Fibroblast of skin of right quadriceps (primary cell): ENCODE measurements around the gene MARVELD1.

ENCODE experiments used
- DNase-seq: peaks from one replicate; pipeline ENCODE4 v3.0.0-alpha.2; 2013

The MARVELD1 gene

DNA sequence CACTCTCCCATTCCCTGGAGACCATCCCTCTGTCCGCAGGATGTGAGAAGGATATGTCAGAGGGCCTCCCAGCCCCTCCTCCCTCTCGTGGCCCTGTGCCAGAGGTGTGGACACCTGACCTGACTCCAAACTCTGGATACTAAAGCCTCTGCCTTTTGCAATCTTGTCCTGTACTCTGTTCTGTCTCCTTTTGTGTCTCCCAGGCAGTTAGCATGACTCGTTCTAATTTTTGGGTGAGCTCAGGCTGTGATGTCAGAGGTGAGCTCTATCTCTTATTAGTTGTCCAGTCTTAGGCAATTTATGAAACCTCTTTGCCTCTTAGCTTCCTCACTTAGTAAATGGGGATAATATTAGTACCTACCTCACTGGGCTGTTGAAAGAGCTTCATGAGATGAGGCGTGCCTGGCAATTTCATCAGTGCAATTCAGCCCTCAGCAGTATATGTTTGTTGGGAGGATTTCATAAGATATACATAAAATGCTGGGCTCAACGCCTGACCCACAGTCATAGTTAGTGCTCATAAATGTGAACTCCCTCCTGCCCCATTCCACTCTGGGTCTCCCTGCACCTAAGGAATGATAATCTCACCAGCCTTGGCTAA, 10.9 kb downstream of the MARVELD1 start:
- peak; percentile 53 for DNase-seq

GRCh38 chr10:97726636-97727178, 13.2 kb downstream of the MARVELD1 start:
- DNase-seq = peak; percentile 65

DNA sequence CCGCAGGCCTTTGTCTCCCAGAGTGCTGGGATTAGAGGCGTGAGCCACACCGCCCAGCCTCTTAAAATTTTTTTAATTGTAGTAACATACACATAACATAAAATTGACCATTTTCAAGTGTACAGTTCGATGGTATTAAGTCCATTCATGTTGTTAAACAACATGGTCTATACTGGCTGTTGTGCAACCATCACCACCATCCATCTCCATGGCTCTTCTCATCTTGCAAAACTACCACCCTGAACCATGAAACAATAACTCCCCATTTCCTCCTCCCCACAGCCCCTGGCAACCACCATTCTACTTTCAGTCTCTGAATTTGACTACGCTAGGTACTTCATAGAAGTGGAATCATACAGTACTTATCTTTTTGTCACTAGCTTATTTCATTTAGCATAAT, 15.5 kb downstream of the MARVELD1 start:
- no peak for DNase-seq

DNA sequence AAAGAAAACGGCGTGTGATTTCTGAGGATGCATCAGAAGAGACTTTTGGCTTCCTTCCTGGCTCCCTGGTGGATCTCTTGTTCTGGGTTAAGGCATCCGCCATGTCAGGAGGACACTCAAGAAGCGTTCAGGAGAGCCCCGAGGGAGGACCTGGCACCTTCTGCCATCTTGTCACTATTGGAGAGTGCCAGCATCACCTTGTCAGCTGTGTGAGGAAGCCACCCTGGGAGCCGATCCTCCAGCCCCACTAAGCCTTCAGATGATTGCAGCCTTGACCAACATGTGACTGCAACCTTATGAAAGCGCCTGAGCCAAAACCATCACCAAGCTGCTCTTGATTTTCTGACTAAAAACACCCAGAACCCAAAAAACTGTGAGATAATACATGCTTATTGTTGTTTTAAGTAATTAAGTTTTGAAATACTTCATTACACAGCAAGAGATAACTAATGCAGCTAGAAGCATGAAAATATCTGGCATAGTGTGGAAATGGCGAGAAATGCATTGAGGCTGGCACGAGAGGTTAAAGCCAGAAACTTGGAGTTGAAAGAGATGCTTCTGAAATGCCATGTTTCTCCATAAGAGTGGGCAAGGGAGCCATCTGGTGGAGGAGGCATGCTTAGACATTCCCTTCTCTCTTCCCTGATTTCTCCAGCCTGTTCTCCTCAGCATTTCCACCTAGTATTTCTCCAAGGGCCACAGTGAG, 18.0 kb downstream of the MARVELD1 start:
- DNase-seq = peak; percentile 72

DNA sequence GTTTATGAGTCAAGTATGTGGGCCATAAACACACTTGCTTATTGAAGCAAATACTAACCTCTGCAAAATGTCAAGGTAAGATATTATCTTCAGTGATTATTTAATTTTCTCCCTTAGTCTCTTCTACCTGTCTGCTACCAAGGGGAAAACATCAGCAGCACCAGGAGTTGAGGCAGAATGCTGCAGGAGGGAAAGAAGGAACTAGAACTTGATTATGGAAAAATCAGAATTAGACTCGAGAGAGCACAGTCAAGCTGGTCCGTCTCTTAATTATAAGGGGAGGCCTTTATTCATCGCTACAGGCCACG, 18.5 kb downstream of the MARVELD1 start:
- DNase-seq = no peak

DNA sequence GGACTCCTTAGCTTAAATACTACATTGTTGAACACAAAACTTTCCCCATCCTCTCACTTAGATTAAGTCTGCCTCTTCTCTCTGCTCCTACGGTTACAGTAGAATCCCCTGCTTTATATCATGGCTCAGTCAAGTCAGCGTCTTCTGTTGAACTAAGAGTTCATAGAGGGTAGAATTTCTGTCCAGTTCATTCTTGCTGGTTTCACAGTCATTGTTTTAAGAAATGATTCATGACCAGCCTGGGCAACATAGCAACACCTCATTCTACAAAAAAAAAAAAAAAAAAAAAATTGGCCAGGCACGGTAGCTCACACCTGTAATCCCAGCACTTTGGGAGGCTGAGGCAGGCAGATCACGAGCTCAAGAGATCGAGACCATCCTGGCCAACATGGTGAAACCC, 19.7 kb downstream of the MARVELD1 start:
- no peak for DNase-seq

DNA sequence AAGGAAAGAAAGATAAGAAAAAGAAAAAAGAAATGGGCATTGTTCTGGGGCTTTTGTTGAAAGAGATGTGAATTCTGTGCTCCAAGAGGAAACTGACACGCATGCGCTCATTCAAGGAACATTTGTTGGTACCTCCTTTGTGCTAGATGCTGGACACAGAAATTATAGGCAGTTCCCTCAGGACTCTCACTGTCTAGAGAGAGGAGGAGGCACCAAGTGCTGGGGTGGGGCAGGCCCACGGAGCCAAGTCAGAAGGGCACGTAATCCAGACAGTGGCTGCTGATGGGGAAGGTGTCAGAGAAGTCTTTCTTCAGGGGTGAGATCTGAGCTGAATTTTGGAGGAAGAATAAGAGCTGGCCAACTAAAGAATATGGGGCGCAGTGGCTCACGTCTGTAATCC, 20.5 kb downstream of the MARVELD1 start:
- no peak for DNase-seq

DNA sequence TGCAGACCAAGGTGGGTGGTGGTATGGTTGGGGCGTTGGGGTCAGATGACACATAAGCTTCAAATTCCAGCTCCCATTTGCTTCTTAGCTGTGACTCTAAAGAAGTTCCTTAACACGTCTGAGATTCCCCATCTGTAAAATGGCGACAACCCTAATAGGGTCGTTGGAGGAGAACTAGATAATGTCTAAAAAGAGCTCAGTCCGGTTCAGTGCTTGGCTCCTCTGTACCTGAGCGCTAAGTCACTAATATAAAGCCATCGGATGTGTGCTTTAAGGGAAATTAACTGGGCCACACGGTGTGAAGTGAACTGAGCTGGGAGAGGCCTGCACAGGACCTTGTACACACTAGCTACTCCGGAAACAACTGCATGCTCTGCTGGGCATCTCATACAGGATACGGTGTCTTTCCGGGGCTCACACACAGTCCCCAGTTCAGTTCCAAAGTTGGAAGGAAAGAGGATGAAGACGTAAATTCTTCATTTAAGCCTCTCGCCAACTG, 22.9 kb downstream of the MARVELD1 start:
- no peak for DNase-seq

DNA sequence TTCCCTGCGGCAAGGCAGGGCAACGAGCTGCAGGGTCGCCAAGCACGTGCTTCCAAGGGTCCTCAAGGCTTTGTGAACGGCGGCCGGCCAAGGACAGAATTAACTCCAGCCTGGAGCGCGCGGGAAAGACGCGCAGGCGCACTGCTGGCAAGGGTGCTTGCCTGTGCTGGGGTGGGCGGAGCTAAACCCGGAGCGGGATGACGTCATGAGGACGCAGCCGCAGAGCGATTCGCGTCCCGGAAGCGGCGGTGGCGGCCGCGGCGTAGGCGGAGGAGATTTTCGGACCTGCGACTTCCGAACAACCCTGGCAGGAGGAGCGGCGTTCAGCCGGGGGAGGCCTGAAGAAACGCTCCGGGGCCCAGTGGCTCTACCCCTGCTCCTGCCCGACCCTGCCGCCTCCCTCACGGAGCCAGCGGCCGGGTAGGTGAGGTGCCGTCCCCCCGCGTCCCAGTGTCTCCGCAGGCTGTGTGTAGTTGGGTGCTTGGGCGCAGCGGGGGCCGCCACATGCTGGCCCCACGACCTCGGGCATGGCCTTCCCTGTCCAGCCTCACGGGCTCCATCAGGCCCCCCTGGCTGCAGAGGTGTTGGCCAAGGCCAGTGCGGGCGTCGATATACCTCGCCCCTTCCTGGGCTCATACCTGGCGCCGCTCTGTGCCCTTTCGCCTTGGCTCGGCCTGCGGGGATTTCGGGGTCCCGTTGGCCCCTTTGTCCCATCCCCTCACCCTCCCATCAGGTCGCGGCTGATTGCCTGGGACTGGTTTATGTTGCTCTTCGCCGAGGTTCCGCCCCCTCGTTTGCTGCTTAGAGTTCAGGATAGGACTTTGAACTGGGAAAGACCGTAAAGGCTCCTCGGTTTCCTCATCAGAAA, 23.6 kb downstream of the MARVELD1 start, which contains the start of gene ZFYVE27:
Gene ZFYVE27, plus strand, starts transcription at position 227 of the 868 bp plus-strand sequence. CDS start 1,350 bp downstream, outside the sequence.
- peak; percentile 93 for DNase-seq

- no peak for DNase-seq
These were observed 24.3 kb downstream of the MARVELD1 start for GRCh38 chr10:97737770-97738265.

- DNase-seq = no peak
These were observed 25.1 kb downstream of the MARVELD1 start for GRCh38 chr10:97738616-97739015.

DNA sequence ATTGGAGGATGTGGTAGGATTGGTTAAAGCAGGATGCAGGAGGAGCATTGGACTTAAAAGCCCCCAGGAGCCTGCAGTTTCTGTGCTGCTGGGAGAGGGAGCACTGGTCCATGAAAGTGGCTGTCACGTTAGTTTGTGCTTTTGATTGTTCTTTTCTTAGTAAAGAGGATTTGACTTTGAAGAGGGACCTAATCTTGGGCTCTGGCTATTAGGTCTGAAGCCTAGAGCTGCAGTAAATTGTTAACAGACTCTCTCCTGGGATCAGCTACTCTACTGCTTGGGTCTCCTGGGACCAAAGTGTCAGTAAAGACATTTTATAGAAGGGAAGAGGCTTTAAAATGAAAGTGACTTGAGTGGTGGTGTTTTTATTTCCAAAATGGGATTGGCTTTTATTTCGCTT, 27.1 kb downstream of the MARVELD1 start:
- DNase-seq = no peak

GRCh38 chr10:97743169-97743943, 29.8 kb downstream of the MARVELD1 start:
- no peak for DNase-seq

GRCh38 chr10:97744405-97745035, 31.0 kb downstream of the MARVELD1 start:
- no peak for DNase-seq

DNA sequence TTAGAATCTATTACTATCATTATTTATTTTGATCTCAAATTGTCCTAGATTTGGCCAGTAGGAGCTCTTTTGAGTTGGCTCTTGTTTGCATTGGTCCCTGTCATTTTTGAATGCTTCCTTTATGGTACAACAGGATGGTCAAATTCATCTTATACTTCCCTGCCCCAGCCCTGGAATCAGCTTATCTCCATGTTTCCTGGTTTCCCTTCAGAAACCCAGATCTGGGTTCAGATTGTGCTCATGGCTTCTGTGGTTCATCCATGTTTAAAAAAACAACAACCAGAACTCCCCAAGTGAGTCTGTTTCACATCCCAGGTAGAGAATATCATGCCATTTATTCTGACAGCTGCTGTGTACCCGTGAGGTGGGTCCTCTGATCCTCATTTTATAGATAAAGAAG, 34.0 kb downstream of the MARVELD1 start:
- no peak for DNase-seq

DNA sequence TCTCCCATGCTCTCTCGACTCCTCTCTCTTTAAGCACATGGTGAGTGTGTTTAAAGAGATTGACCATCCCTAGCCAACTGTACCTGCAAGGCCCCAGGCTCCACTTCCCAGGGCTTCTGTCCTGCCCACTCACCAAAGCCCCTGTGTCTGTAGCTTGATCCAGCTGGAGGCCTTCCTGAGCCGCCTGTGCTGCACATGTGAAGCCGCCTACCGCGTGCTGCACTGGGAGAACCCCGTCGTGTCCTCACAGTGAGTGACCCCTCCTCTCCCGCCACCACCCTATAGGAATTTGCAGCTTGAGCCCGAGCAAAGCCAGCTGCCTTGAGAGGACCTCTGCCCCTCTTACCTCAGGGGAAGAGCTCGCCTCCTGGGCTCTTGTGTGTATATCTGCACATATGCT, 34.6 kb downstream of the MARVELD1 start:
- no peak for DNase-seq

GRCh38 chr10:97752956-97753355, 39.4 kb downstream of the MARVELD1 start:
- DNase-seq = no peak

DNA sequence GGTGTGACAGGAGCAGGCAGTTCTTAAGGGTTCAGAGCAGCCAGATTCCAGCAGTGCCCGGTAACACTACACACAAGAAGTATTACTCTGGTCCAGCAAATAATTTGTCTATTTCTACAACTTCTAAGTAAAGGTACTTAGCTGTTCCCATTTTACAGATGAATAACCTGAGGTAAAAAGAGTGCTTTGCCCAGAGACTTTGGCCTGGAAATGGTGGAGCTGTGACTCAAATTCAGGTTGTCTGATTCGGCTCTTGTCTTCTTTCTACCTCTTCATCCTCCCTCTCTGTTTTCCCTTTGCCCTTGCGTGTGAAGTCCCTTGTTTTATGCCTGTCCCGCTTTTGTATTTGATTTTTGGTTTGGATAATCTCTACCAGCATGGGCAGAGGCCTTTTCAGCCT, 41.2 kb downstream of the MARVELD1 start:
- DNase-seq = no peak

DNA sequence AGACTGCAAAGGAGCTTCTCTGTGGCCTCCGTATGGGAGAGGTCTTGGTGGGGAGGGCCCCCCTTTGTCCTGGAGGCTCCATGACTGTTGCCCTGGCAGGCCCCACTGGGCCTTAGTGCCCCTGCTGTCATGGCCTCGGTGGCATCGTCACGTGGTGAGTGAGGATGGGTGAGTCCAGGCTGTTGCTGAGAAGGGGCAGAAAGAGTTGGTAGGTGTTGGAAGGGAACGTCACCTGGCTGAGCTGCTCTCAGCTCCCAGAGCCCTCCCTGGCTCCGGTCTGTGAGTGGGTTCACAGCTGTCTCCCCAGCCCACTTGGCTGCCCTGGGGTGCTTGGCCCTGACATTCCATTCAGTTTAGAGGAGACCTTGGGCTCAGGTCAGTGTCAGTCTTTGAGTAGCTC, 42.2 kb downstream of the MARVELD1 start:
- no peak for DNase-seq

DNA sequence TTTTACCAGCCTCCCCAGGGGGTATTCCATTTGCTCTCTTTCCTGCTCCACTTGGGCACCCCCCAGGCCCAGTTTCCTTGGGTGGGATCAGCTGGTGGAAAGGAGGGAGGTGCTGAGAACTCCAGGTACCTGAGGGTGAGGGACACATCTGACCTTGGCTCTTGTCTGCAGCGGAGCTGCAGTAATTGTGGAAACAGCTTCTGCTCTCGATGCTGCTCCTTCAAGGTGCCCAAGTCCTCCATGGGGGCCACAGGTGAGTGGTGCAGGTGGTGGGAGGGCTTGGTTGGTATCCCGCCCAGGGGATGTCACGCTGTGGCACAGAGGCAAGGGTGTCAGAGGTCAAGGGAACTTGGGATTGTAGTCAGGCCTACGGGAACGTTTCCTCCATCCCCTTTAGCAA, 43.9 kb downstream of the MARVELD1 start:
- no peak for DNase-seq

DNA sequence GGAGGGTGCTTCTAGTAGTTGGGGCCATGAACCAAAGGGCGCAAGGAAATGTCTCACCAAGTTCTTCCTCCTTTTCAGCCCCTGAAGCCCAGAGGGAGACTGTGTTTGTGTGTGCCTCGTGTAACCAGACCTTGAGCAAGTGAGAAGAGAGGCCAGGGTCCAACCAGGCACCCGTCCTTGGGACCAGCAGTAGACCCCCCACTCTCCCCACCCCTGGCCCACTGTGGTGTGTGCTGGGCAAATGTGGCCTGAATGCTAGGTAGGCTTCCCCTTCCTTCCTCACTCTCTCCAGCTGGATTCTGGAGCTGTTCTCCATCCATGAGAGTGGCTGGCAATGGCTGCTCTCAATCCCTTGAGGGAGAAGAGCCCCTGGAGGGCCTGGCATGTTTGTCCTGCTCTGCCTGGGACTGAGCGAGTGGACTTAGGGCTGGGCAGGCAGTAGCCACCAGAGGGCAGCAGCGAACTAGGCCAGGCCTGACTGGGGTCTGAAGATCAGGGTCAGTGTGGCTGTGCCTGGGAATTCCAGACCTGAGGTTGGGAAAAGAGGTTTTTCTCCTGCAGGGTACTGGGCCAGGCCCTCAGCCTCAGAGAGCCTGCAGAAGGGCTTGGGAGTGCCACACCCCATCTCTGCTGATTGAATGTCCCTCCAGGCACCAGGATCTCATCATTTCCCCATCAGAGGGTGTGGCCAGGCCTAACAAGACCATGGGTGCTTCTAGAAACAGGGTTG, 45.8 kb downstream of the MARVELD1 start:
- peak; percentile 26 for DNase-seq
